Measurements from ENCODE around the gene DHX58. TPM values are rescaled to one million over a fixed set of nuclear protein-coding genes. Genes with fewer than 3 reads are reported as not detected.

Gene DHX58
- total RNA-seq, 2 donors from 2014 or later = 16.9 to 24.0 TPM

GRCh38 chr17:42096360-42097111 is 16.0 kb downstream of the DHX58 start:
- Mint-ChIP-seq H3K27me3 (peaks cover 15% of the 10 kb centered on the region), H3K4me1 (peaks cover 11% of the 10 kb centered on the region), H3K36me3 (ENCODE audit: low read depth) (peaks cover 2% of the 10 kb centered on the region), H3K27ac (no peak overlapping the region), H3K4me3 (no peak overlapping the region)
- ATAC-seq (no peak), DNase-seq (no peak)
- no peaks in the 10 kb centered on the region for H3K9me3 ChIP-seq (ENCODE audit: control insufficient read depth, low read length, poor library complexity, severe bottlenecking)

- peaks cover 2% of the 10 kb centered on the region for H3K36me3 Mint-ChIP-seq (ENCODE audit: low read depth)
- peaks cover 11% of the 10 kb centered on the region for H3K4me1 Mint-ChIP-seq
- H3K27ac Mint-ChIP-seq = no peak overlapping the region
- no peak overlapping the region for H3K4me3 Mint-ChIP-seq
- ATAC-seq (no peak), DNase-seq (no peak)
- H3K9me3 ChIP-seq (ENCODE audit: control insufficient read depth, low read length, poor library complexity, severe bottlenecking) = no peaks in the 10 kb centered on the region
- peaks cover 20% of the 10 kb centered on the region for H3K27me3 Mint-ChIP-seq
Measured at GRCh38 chr17:42094375-42095069, 18.0 kb downstream of the DHX58 start.

GRCh38 chr17:42092939-42093338 is 19.6 kb downstream of the DHX58 start:
- no peak overlapping the region for H3K4me3 Mint-ChIP-seq
- no peak overlapping the region for H3K27ac Mint-ChIP-seq
- no peaks in the 10 kb centered on the region for H3K9me3 ChIP-seq (ENCODE audit: control insufficient read depth, low read length, poor library complexity, severe bottlenecking)
- H3K4me1 Mint-ChIP-seq = peaks cover 9% of the 10 kb centered on the region
- H3K27me3 Mint-ChIP-seq = peaks cover 23% of the 10 kb centered on the region
- ATAC-seq (no peak), DNase-seq (no peak)
- H3K36me3 Mint-ChIP-seq (ENCODE audit: low read depth) = peaks cover 2% of the 10 kb centered on the region

- H3K27ac Mint-ChIP-seq = no peak overlapping the region
- peaks cover 18% of the 10 kb centered on the region for H3K27me3 Mint-ChIP-seq
- peaks cover 2% of the 10 kb centered on the region for H3K36me3 Mint-ChIP-seq (ENCODE audit: low read depth)
- DNase-seq (no peak), ATAC-seq (no peak)
- peaks cover 6% of the 10 kb centered on the region for H3K4me1 Mint-ChIP-seq
- H3K9me3 ChIP-seq (ENCODE audit: control insufficient read depth, low read length, poor library complexity, severe bottlenecking) = no peaks in the 10 kb centered on the region
- H3K4me3 Mint-ChIP-seq = no peak overlapping the region
Measured at GRCh38 chr17:42090964-42091790, 21.3 kb downstream of the DHX58 start.

GRCh38 chr17:42088736-42089135 is 23.8 kb downstream of the DHX58 start:
- ATAC-seq = no peak
- no peak for DNase-seq
- no peak overlapping the region for H3K27ac Mint-ChIP-seq
- peaks cover 9% of the 10 kb centered on the region for H3K27me3 Mint-ChIP-seq
- H3K4me3 Mint-ChIP-seq = no peak overlapping the region
- no peaks in the 10 kb centered on the region for H3K36me3 Mint-ChIP-seq (ENCODE audit: low read depth)
- no peaks in the 10 kb centered on the region for H3K4me1 Mint-ChIP-seq
- H3K9me3 ChIP-seq (ENCODE audit: control insufficient read depth, low read length, poor library complexity, severe bottlenecking) = no peaks in the 10 kb centered on the region

GRCh38 chr17:42087736-42088705 is 24.5 kb downstream of the DHX58 start:
- H3K9me3 ChIP-seq (ENCODE audit: control insufficient read depth, low read length, poor library complexity, severe bottlenecking) = no peaks in the 10 kb centered on the region
- Mint-ChIP-seq H3K4me3 (no peak overlapping the region), H3K4me1 (no peaks in the 10 kb centered on the region), H3K27ac (no peak overlapping the region), H3K36me3 (ENCODE audit: low read depth) (no peaks in the 10 kb centered on the region), H3K27me3 (peaks cover 8% of the 10 kb centered on the region)
- ATAC-seq (no peak), DNase-seq (no peak)

- H3K36me3 Mint-ChIP-seq (ENCODE audit: low read depth) = no peaks in the 10 kb centered on the region
- H3K4me3 Mint-ChIP-seq = no peak overlapping the region
- no peaks in the 10 kb centered on the region for H3K4me1 Mint-ChIP-seq
- no peaks in the 10 kb centered on the region for H3K9me3 ChIP-seq (ENCODE audit: control insufficient read depth, low read length, poor library complexity, severe bottlenecking)
- peaks cover 8% of the 10 kb centered on the region for H3K27me3 Mint-ChIP-seq
- no peak overlapping the region for H3K27ac Mint-ChIP-seq
- ATAC-seq (no peak), DNase-seq (no peak)
Measured at GRCh38 chr17:42087042-42087701, 25.3 kb downstream of the DHX58 start.

- no peaks in the 10 kb centered on the region for H3K9me3 ChIP-seq (ENCODE audit: control insufficient read depth, low read length, poor library complexity, severe bottlenecking)
- Mint-ChIP-seq H3K4me1 (no peaks in the 10 kb centered on the region), H3K27ac (no peak overlapping the region), H3K4me3 (no peak overlapping the region), H3K36me3 (ENCODE audit: low read depth) (no peaks in the 10 kb centered on the region), H3K27me3 (no peaks in the 10 kb centered on the region)
- DNase-seq = no peak
- ATAC-seq = no peak
Measured at GRCh38 chr17:42081516-42082129, 30.9 kb downstream of the DHX58 start.

GRCh38 chr17:42079541-42079940 is 33.0 kb downstream of the DHX58 start:
- H3K36me3 Mint-ChIP-seq (ENCODE audit: low read depth) = no peaks in the 10 kb centered on the region
- no peak overlapping the region for H3K27ac Mint-ChIP-seq
- DNase-seq = no peak
- no peaks in the 10 kb centered on the region for H3K9me3 ChIP-seq (ENCODE audit: control insufficient read depth, low read length, poor library complexity, severe bottlenecking)
- H3K4me1 Mint-ChIP-seq = no peaks in the 10 kb centered on the region
- H3K27me3 Mint-ChIP-seq = peaks cover 6% of the 10 kb centered on the region
- ATAC-seq = no peak
- H3K4me3 Mint-ChIP-seq = no peak overlapping the region

- H3K4me3 Mint-ChIP-seq = no peak overlapping the region
- ATAC-seq (no peak), DNase-seq (no peak)
- no peaks in the 10 kb centered on the region for H3K4me1 Mint-ChIP-seq
- H3K9me3 ChIP-seq (ENCODE audit: control insufficient read depth, low read length, poor library complexity, severe bottlenecking) = no peaks in the 10 kb centered on the region
- no peak overlapping the region for H3K27ac Mint-ChIP-seq
- peaks cover 13% of the 10 kb centered on the region for H3K27me3 Mint-ChIP-seq
- no peaks in the 10 kb centered on the region for H3K36me3 Mint-ChIP-seq (ENCODE audit: low read depth)
Measured at GRCh38 chr17:42078396-42079043, 34.0 kb downstream of the DHX58 start.

- H3K4me1 Mint-ChIP-seq = no peaks in the 10 kb centered on the region
- no peak for DNase-seq
- no peak for ATAC-seq
- H3K36me3 Mint-ChIP-seq (ENCODE audit: low read depth) = no peaks in the 10 kb centered on the region
- peaks cover 21% of the 10 kb centered on the region for H3K27me3 Mint-ChIP-seq
- H3K9me3 ChIP-seq (ENCODE audit: control insufficient read depth, low read length, poor library complexity, severe bottlenecking) = no peaks in the 10 kb centered on the region
- H3K4me3 Mint-ChIP-seq = no peak overlapping the region
- no peak overlapping the region for H3K27ac Mint-ChIP-seq
Measured at GRCh38 chr17:42077755-42078154, 34.8 kb downstream of the DHX58 start.
